ENCODE results near the gene ARL3.

Gene ARL3

DNA sequence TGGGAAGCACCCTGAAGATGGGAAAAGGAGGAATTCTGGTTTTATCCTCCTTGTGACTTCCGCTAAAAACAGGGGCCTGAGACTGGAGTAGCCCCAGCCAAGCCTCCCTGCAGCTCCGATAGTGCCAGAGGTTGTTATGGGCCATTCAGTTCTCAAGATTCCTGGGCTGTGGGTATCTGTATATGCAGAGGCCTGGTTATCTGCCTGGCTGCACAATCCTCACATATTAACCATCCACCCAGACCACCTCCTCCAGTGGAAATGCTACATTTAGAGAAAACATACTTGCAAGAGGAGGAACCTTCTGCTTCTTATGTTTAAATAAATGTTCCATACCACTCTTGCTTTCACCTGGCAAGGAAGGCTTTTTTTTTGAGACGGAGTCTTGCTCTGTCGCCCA, 34.6 kb downstream of the ARL3 start:
- no peak for TF ChIP-seq ZFX (IDR thresholded peaks at IDR 0.05)
- TF ChIP-seq, protein P1, sequence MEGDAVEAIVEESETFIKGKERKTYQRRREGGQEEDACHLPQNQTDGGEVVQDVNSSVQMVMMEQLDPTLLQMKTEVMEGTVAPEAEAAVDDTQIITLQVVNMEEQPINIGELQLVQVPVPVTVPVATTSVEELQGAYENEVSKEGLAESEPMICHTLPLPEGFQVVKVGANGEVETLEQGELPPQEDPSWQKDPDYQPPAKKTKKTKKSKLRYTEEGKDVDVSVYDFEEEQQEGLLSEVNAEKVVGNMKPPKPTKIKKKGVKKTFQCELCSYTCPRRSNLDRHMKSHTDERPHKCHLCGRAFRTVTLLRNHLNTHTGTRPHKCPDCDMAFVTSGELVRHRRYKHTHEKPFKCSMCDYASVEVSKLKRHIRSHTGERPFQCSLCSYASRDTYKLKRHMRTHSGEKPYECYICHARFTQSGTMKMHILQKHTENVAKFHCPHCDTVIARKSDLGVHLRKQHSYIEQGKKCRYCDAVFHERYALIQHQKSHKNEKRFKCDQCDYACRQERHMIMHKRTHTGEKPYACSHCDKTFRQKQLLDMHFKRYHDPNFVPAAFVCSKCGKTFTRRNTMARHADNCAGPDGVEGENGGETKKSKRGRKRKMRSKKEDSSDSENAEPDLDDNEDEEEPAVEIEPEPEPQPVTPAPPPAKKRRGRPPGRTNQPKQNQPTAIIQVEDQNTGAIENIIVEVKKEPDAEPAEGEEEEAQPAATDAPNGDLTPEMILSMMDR (conservative IDR thresholded peaks at IDR 0.05), result no peak
- no peak overlapping the region for H3K27ac ChIP-seq

GRCh38 chr10:102678842-102679289, 35.3 kb downstream of the ARL3 start:
- no peak overlapping the region for H3K27ac ChIP-seq
- TF ChIP-seq, protein P1 (conservative IDR thresholded peaks at IDR 0.05), result peak; percentile 89
- TF ChIP-seq ZFX (IDR thresholded peaks at IDR 0.05), result no peak

DNA sequence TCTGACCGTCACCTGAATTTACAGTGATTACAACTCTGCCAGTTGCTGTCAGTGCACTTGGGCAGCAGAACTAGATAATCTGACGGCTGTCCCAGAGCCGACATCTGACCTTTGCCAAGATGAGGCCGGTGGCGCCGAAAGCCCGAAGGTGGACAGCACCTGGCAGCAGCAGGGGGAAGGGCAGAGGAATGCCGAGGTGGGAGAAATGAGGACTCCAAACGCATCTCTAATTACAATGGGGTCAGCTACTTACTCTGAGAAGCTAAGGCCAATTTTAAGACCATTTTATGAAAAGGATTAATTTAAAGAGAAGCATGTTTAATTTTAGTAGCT, 36.2 kb downstream of the ARL3 start:
- H3K27ac ChIP-seq, result no peak overlapping the region
- TF ChIP-seq, protein P1 (conservative IDR thresholded peaks at IDR 0.05), result no peak
- TF ChIP-seq ZFX (IDR thresholded peaks at IDR 0.05), result no peak

DNA sequence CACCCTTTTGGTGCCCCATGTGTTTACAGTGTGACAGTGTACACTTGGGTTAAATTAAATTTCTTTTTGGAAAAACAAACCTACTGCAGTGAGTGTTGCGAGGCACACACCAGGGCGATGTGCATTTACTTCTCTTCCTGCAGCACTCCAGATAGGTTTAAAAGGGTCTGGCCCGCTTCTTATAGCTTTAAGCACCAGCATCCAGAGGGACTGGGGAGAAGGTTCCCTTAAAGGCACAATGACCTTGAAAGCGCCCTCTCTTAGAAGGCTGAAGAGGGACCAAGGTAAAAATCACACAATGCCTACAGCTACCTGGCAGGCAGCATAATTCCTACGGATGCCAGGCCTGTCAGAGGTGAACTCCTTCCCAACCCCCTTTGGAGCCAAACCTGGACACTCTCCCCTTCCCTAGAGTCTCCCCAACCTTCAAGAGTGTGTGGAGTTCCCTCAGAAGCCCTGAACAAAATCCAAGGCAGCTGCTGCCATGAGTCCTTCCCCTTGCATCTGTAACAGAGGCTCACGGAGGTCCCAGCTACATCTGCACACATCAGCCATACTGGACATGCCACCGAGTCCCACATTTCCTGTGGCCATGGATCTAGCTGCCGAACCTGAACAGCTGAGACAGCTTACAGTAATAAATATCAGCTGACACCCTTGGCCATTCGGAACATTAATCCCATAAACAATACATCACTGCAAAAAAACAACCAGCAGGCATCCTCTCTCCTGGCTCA, 36.7 kb downstream of the ARL3 start:
- H3K27ac ChIP-seq, result no peak overlapping the region
- TF ChIP-seq ZFX (IDR thresholded peaks at IDR 0.05), result no peak
- TF ChIP-seq, protein P1 (conservative IDR thresholded peaks at IDR 0.05), result no peak

DNA sequence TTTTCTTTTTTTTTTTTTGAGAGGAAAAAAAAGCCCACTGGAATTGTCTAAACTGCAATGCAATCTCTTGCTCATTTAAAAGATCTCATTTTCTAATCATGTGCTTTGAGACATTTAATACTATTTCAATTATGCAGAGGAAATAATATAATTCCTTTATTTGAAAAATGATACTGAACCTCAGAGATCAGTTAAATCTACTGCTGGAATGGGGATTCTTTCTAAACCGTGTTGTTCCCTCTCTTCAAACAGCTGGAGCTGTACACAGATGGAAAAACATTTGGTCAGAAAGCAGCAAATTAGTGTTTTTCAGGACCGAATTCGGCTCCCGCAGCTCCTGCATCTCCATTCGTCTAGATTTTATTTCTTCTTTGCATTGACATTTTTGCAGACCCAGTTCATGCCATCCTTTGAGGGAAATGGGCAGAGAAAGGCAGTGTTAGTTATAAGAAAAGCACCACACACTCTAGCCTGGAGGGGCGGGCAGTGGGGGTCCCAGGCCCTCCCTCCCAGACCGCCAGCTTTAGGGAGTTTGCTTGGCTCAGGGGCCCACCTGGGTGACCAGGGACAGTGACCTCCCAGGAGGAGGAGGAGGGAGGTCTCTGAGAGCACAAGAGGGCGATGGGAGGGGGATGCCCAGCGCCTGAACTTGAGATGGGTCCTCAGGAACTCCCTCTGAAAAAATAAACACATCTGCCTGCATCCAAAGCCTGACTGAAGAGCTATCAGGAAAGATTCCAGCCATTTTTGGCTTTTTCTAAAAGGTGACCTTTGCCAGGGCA, 37.5 kb downstream of the ARL3 start:
- H3K27ac ChIP-seq, result no peak overlapping the region
- TF ChIP-seq ZFX (IDR thresholded peaks at IDR 0.05), result no peak
- TF ChIP-seq, protein P1 (conservative IDR thresholded peaks at IDR 0.05), result no peak

DNA sequence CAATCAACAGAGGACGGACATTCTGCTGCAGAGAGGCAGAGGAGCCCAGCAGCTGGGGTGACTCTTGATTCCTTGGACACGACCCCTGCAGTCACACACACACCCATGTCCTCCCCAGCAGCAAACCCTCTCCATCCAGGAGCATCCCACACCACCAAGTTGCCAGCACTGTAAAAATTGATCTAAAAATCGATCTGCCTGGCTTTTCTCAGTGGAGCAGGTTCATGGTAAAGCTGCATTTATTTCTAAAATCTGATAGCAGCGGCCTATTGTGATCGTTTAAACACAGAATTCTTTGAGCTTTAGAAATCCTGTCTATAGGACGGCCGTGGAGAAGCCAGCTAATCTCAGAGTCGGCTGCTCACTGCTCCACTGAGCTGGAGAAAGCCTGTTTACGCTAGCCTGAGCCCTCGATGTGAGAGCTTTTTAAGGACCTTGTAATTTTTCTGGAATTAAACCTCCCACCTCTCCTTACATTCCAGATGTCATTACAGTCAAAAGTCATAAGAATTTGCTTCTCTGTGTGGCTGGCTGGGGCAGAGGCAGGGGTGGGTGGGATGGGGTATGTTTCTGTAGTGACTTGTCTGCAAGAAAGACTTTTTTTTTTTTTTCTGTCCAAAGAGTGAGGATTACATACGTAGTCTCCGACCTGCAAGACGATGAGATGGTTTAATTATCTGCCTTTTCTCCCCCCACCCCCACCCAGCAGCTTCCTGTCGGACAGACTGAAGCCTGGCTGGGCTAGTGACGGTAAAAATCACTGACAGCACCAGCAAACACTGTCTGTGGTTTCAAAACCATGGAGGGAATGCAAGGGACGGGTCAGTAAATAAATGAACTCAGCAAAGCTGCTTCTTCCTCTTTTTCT, 38.3 kb downstream of the ARL3 start:
- no peak for TF ChIP-seq ZFX (IDR thresholded peaks at IDR 0.05)
- TF ChIP-seq, protein P1 (conservative IDR thresholded peaks at IDR 0.05), result no peak
- H3K27ac ChIP-seq, result no peak overlapping the region

Measured in C4-2B (cell line).